IMR-90 (cell line): ENCODE measurements around the gene ATG7. TPM values are rescaled to one million over a fixed set of nuclear protein-coding genes. Genes with fewer than 3 reads are reported as not detected.

Experiments used
- ATAC-seq: fragments of 200-7000 bp; cut with Tn5 transposase; 2 replicates; pipeline ENCODE4 v1.9.1; 2020; ENCODE audit warnings: low read depth, mild to moderate bottlenecking, moderate library complexity
- BruUV-seq: library from RNA; stranded (reverse); fragments of 400-500 nt; replicated peaks from 2 replicates; lab custom pipeline; 2021; lab: Mats Ljungman, UMichigan
- CTCF ChIA-PET: fragments of 300-600 bp; formaldehyde crosslinking; extraction: SDS; loops from one replicate; lab custom pipeline; 2021; ENCODE audit warnings: antibody characterized with exemption; lab: Yijun Ruan, JAX
- POLR2A ChIA-PET: fragments of 300-600 bp; sonication (Branson Sonifier 250); formaldehyde crosslinking; loops from one replicate; lab custom pipeline; 2022; ENCODE audit warnings: antibody characterized with exemption; ENCODE audit not compliant: unreplicated experiment; lab: Charles Lee
- DNase-seq: peaks from one replicate; pipeline ENCODE4 v3.0.0; 2013
- H2AFZ ChIP-seq: replicated peaks from 2 replicates; pipeline ENCODE3; 2013; ENCODE audit warnings: low read length, mild to moderate bottlenecking; ENCODE audit not compliant: poor library complexity
- H2AK5ac ChIP-seq: 2 replicates; pipeline ENCODE4 v1.6.1; 2013; ENCODE audit warnings: low read depth, low read length, inconsistent platforms
- H2AK9ac ChIP-seq: replicated peaks from 2 replicates; pipeline ENCODE3; 2013; ENCODE audit warnings: mild to moderate bottlenecking, low read depth, low read length, moderate library complexity; ENCODE audit not compliant: poor library complexity
- H2BK120ac ChIP-seq: 2 replicates; pipeline ENCODE4 v1.6.1; 2013; ENCODE audit warnings: low read depth, low read length, inconsistent platforms
- H2BK15ac ChIP-seq: 3 replicates; pipeline ENCODE4 v1.6.1; 2013; ENCODE audit warnings: low read depth, low read length, inconsistent platforms
- H2BK20ac ChIP-seq: 2 replicates; pipeline ENCODE4 v1.6.1; 2013; ENCODE audit warnings: low read depth, mild to moderate bottlenecking, inconsistent platforms, low read length, moderate library complexity
- H2BK5ac ChIP-seq: 2 replicates; pipeline ENCODE4 v1.6.1; 2013; ENCODE audit warnings: mild to moderate bottlenecking, low read depth, low read length, inconsistent platforms; ENCODE audit not compliant: poor library complexity, severe bottlenecking
- H3K14ac ChIP-seq: replicated peaks from 2 replicates; pipeline ENCODE4 v1.6.1; 2013; ENCODE audit warnings: low read depth, low read length, inconsistent platforms
- H3K18ac ChIP-seq: 2 replicates; pipeline ENCODE4 v1.6.1; 2013; ENCODE audit warnings: low read depth, low read length, control low read depth
- H3K23ac ChIP-seq: 2 replicates; pipeline ENCODE4 v1.6.1; 2013; ENCODE audit warnings: low read depth, low read length, inconsistent platforms
- H3K27ac ChIP-seq: 2 replicates; pipeline ENCODE4 v1.5.1; 2013; ENCODE audit warnings: mild to moderate bottlenecking, control low read depth, low read length; ENCODE audit not compliant: insufficient read depth
- H3K27me3 ChIP-seq: 2 replicates; pipeline ENCODE4 v1.6.1; 2013; ENCODE audit warnings: low read length; ENCODE audit not compliant: control insufficient read depth, insufficient read depth
- H3K36me3 ChIP-seq: 2 replicates; pipeline ENCODE4 v1.6.1; 2013; ENCODE audit warnings: low read length, mixed read lengths; ENCODE audit not compliant: control insufficient read depth, insufficient read depth
- H3K4ac ChIP-seq: 2 replicates; pipeline ENCODE4 v1.6.1; 2013; ENCODE audit warnings: low read depth, low read length, inconsistent platforms
- H3K4me1 ChIP-seq: 2 replicates; pipeline ENCODE4 v1.6.1; 2013; ENCODE audit warnings: low read length, mixed read lengths; ENCODE audit not compliant: control insufficient read depth, insufficient read depth
- H3K4me2 ChIP-seq: 2 replicates; pipeline ENCODE4 v1.6.1; 2013; ENCODE audit warnings: low read depth, mild to moderate bottlenecking, control low read depth, low read length, moderate library complexity
- H3K4me3 ChIP-seq: 2 replicates; pipeline ENCODE4 v1.5.1; 2013; ENCODE audit warnings: low read depth, mild to moderate bottlenecking, control low read depth, low read length, moderate library complexity; ENCODE audit not compliant: insufficient read depth
- H3K56ac ChIP-seq: 2 replicates; pipeline ENCODE4 v1.6.1; 2013; ENCODE audit warnings: low read length, inconsistent platforms; ENCODE audit not compliant: insufficient read depth; ENCODE audit errors: extremely low read depth
- H3K79me1 ChIP-seq, 2 experiments: 2 replicates each; pipeline ENCODE4 v1.6.1; 2013; ENCODE audit warnings: low read length in 2 of 2, inconsistent platforms in 1 of 2, low read depth in 1 of 2
- H3K9ac ChIP-seq: 2 replicates; pipeline ENCODE4 v1.6.1; 2013; ENCODE audit warnings: low read depth, low read length, control low read depth
- H3K9me1 ChIP-seq: 2 replicates; pipeline ENCODE4 v1.6.1; 2013; ENCODE audit warnings: low read length, inconsistent platforms; ENCODE audit not compliant: insufficient read depth
- H3K9me3 ChIP-seq: 2 replicates; pipeline ENCODE4 v1.6.1; 2013; ENCODE audit warnings: low read length; ENCODE audit not compliant: control insufficient read depth, insufficient read depth
- H4K20me1 ChIP-seq: 2 replicates; pipeline ENCODE4 v1.6.1; 2013; ENCODE audit warnings: low read length, inconsistent platforms; ENCODE audit not compliant: insufficient read depth
- H4K5ac ChIP-seq: 2 replicates; pipeline ENCODE4 v1.6.1; 2013; ENCODE audit warnings: mild to moderate bottlenecking, low read depth, low read length, control low read depth
- H4K8ac ChIP-seq, 2 experiments: 2 replicates each; pipeline ENCODE4 v1.6.1; 2013; ENCODE audit warnings: low read depth in 2 of 2, low read length in 2 of 2, control low read depth in 1 of 2, inconsistent platforms in 1 of 2
- H4K91ac ChIP-seq: 2 replicates; pipeline ENCODE4 v1.6.1; 2013; ENCODE audit warnings: low read depth, low read length, inconsistent platforms; ENCODE audit not compliant: insufficient read depth
- BHLHE40 ChIP-seq: fragments of 150-350 bp; IDR thresholded peaks from 2 replicates; pipeline ENCODE4 v1.6.1; 2016; ENCODE audit warnings: mild to moderate bottlenecking, low read depth, low read length
- CEBPB ChIP-seq: IDR thresholded peaks from 2 replicates; pipeline ENCODE4 v1.6.1; 2012; ENCODE audit warnings: low read depth, low read length, improper control_type of control experiment
- CHD1 ChIP-seq: IDR thresholded peaks from 2 replicates; pipeline ENCODE4 v1.6.1; 2012; ENCODE audit warnings: low read depth, low read length, improper control_type of control experiment
- CTCF ChIP-seq: conservative IDR thresholded peaks from 2 replicates; pipeline ENCODE4 v1.5.1; 2012; ENCODE audit warnings: mild to moderate bottlenecking, low read depth, low read length, improper control_type of control experiment
- FOS ChIP-seq: fragments of 150-350 bp; IDR thresholded peaks from 2 replicates; pipeline ENCODE4 v1.6.1; 2016; ENCODE audit warnings: low read depth, low read length
- MAFK ChIP-seq: IDR thresholded peaks from 2 replicates; pipeline ENCODE4 v1.6.1; 2012; ENCODE audit warnings: low read depth, low read length, improper control_type of control experiment
- MAZ ChIP-seq: IDR thresholded peaks from 2 replicates; pipeline ENCODE4 v1.6.1; 2012; ENCODE audit warnings: low read depth, mild to moderate bottlenecking, low read length, improper control_type of control experiment, moderate library complexity, borderline replicate concordance
- NFE2L2 ChIP-seq: fragments of 150-350 bp; IDR thresholded peaks from 2 replicates; pipeline ENCODE4 v1.6.1; 2016; ENCODE audit warnings: low read depth, mild to moderate bottlenecking, low read length
- RAD21 ChIP-seq: IDR thresholded peaks from 2 replicates; pipeline ENCODE4 v1.6.1; 2012; ENCODE audit warnings: low read length, improper control_type of control experiment
- RFX5 ChIP-seq: IDR thresholded peaks from 2 replicates; pipeline ENCODE4 v1.8.0; 2012; ENCODE audit warnings: low read depth, mild to moderate bottlenecking, low read length, moderate library complexity
- SMC3 ChIP-seq: fragments of 150-350 bp; IDR thresholded peaks from 2 replicates; pipeline ENCODE4 v1.6.1; 2016; ENCODE audit warnings: low read depth, mild to moderate bottlenecking, antibody characterized with exemption, low read length, moderate library complexity
- USF2 ChIP-seq: fragments of 150-350 bp; IDR thresholded peaks from 2 replicates; pipeline ENCODE4 v1.6.1; 2017; ENCODE audit warnings: mild to moderate bottlenecking, antibody characterized with exemption, low read length, low read depth
- WGBS, 2 experiments: methylation state at CpG; one replicate each; pipeline versions ENCODE4 v1.1.5 to v1.1.7; 2013; ENCODE audit warnings: missing lambda C conversion rate in 2 of 2; ENCODE audit not compliant: insufficient read length in 1 of 2; ENCODE audit errors: extremely low coverage in 2 of 2; 5-methylcytosine and 5-hydroxymethylcytosine counted together
- dilution Hi-C: fragments of 300-500 bp; cut with HindIII; formaldehyde crosslinking; loops from one replicate; pipeline ENCODE4 v1.14.3; 2018; ENCODE audit warnings: low sequenced_read_pairs; ENCODE audit not compliant: unreplicated experiment
- in situ Hi-C: fragments of 300-500 bp; cut with MboI; formaldehyde crosslinking; loops from 3 replicates; pipeline ENCODE4 v1.14.3; 2019; ENCODE audit warnings: low sequenced_read_pairs, inconsistent platforms, mixed read lengths
- intact Hi-C: fragments of 100-400 bp; cut with micrococcal nuclease; formaldehyde crosslinking; loops from 2 replicates; pipeline ENCODE4 v1.10.0; 2022
- polyA plus RNA-seq, 3 experiments: library from polyadenylated mRNA; depleted of rRNA; stranded (reverse); fragments of >200 nt; gene quantifications; 2 replicates each; pipeline ENCODE4 v1.2.3, GENCODE V29; 2012; ENCODE audit warnings: low replicate concordance in 1 of 3
- total RNA-seq: library from RNA; depleted of rRNA; stranded (reverse); fragments of >200 nt; gene quantifications from 2 replicates; pipeline ENCODE4 v1.2.3, GENCODE V29; 2012

The ATG7 gene
- total and polyA plus RNA-seq, 2 of the 4 experiments (the other 2 are of a cell fraction), result 15.6 to 51.4 TPM

GRCh38 chr3:11283139-11283475 is 10.9 kb downstream of the ATG7 start (continued):
- TF ChIP-seq CTCF (no peak), RAD21 (no peak), SMC3 (no peak)

- Histone ChIP-seq H2BK5ac (no peak overlapping the region), H3K9ac (no peak overlapping the region), H3K23ac (no peak overlapping the region), H3K27ac (no peak overlapping the region), H2BK120ac (no peak overlapping the region), H4K20me1 (no peaks in the 10 kb centered on the region; the same call in 1 of the 2 replicates), H3K79me1 (peaks cover 44 to 63% of the 10 kb centered on the region in 2 experiments), H3K9me1 (peaks cover 30% of the 10 kb centered on the region), H3K4ac (no peak overlapping the region), H2AK9ac (no peak overlapping the region), H2BK15ac (no peak overlapping the region), H3K9me3 (no peaks in the 10 kb centered on the region), H3K4me3 (no peak overlapping the region), H3K4me2 (no peak overlapping the region), H3K14ac (no peak overlapping the region), H4K91ac (no peak overlapping the region), H2AFZ (no peak overlapping the region), H4K5ac (no peak overlapping the region), H3K56ac (no peak overlapping the region), H2BK20ac (no peak overlapping the region), H3K36me3 (peaks cover 2% of the 10 kb centered on the region; the same call in 1 of the 2 replicates), H3K27me3 (no peaks in the 10 kb centered on the region), H3K4me1 (peaks cover 30% of the 10 kb centered on the region), H3K18ac (no peak overlapping the region), H2AK5ac (no peak overlapping the region), H4K8ac (no peak overlapping the region)
- in situ Hi-C loops (no loop called here), dilution Hi-C loops (no loop called here), intact Hi-C loops (no loop called here)
- POLR2A ChIA-PET, result interaction anchor here (0.6 kb wide), 1 partner anchor 210 kb away, joined by 4 read pairs; no protein-coding TSS in a partner anchor
- CTCF ChIA-PET, result interaction anchor here (0.5 kb wide), 1 partner anchor 11 kb away, joined by 3 read pairs; no protein-coding TSS in a partner anchor
- TF ChIP-seq MAZ (no peak), CEBPB (no peak), SMC3 (no peak), CHD1 (no peak), FOS (no peak), USF2 (no peak), BHLHE40 (no peak), NFE2L2 (no peak), RFX5 (no peak), MAFK (no peak)
- no peak for DNase-seq
- no peak for ATAC-seq
- no CpG with 5 or more reads among the region's 1 CpG for WGBS, 2 experiments
- BruUV-seq, result no TSS peak
These were observed 11.8 kb downstream of the ATG7 start for GRCh38 chr3:11284011-11284410.
